ENCODE data around the gene FSCN2.

DNA sequence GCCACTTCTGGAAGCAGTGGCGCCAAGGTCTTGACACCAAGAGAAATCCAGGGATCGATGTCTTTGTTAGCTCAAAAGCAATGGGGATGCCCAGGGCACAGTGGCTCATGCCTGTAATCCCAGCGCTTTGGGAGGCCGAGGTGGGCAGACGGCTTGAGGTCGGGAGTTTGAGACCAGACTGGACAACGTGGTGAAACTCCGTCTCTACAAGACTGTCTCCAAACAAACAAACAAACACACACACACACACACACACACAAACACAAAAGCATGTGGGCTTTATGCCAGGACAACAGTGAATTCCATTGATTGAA is 46.4 kb downstream of the FSCN2 start:
- TF ChIP-seq, protein P1, sequence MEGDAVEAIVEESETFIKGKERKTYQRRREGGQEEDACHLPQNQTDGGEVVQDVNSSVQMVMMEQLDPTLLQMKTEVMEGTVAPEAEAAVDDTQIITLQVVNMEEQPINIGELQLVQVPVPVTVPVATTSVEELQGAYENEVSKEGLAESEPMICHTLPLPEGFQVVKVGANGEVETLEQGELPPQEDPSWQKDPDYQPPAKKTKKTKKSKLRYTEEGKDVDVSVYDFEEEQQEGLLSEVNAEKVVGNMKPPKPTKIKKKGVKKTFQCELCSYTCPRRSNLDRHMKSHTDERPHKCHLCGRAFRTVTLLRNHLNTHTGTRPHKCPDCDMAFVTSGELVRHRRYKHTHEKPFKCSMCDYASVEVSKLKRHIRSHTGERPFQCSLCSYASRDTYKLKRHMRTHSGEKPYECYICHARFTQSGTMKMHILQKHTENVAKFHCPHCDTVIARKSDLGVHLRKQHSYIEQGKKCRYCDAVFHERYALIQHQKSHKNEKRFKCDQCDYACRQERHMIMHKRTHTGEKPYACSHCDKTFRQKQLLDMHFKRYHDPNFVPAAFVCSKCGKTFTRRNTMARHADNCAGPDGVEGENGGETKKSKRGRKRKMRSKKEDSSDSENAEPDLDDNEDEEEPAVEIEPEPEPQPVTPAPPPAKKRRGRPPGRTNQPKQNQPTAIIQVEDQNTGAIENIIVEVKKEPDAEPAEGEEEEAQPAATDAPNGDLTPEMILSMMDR (IDR thresholded peaks at IDR 0.05): no peak
- TF ChIP-seq EP300 (IDR thresholded peaks at IDR 0.05): no peak
